HFFc6 (cell line): ENCODE data around the gene NCOA3. TPM values are rescaled to one million over a fixed set of nuclear protein-coding genes. Genes with fewer than 3 reads are reported as not detected.
"Not testable (repeated sequence)": the region's sequence is repeated elsewhere in the genome, so short reads cannot be mapped to it uniquely, and the experiment has no call there.

ENCODE experiments used
- DNase-seq: peaks from one replicate; pipeline ENCODE4 v3.0.0-alpha.2; 2018
- H3K27ac Mint-ChIP-seq: 2 replicates; pipeline ENCODE4 v1.8.0; 2020; ENCODE audit warnings: mild to moderate bottlenecking, mixed read lengths
- H3K27me3 Mint-ChIP-seq: 2 replicates; pipeline ENCODE4 v1.8.0; 2021; ENCODE audit warnings: mild to moderate bottlenecking, moderate library complexity, mixed read lengths; ENCODE audit not compliant: insufficient read depth
- H3K36me3 Mint-ChIP-seq: 2 replicates; pipeline ENCODE4 v1.8.0; 2021; ENCODE audit warnings: low read depth, mixed read lengths
- H3K4me1 Mint-ChIP-seq: 2 replicates; pipeline ENCODE4 v1.8.0; 2020; ENCODE audit warnings: low read depth, mixed read lengths
- H3K4me3 Mint-ChIP-seq: 2 replicates; pipeline ENCODE4 v1.8.0; 2020; ENCODE audit warnings: mild to moderate bottlenecking, moderate library complexity, mixed read lengths
- H3K9me3 Mint-ChIP-seq: 2 replicates; pipeline ENCODE4 v1.8.0; 2020; ENCODE audit warnings: mild to moderate bottlenecking, mixed read lengths
- total RNA-seq, 6 experiments: library from RNA; stranded (reverse); fragmentation: NEBNext Ultra II Directional; extraction: Animal tissue kit (Norgen Biotek cat#: 25700); gene quantifications; 2 replicates in 1 of 6; 3 replicates in 5 of 6; pipeline ENCODE4 v1.2.3, GENCODE V29; 2021
- TF ChIP-seq, protein P1 (sequence below): fragments of 200-600 bp; sonication (generic); IDR thresholded peaks from 2 replicates; pipeline ENCODE4 v1.5.0; 2021; ENCODE audit warnings: antibody characterized with exemption, mild to moderate bottlenecking

Gene NCOA3
- total RNA-seq, 6 experiments from 2014 or later = 28.6 to 40.9 (median 32.7) TPM

GRCh38 chr20:47455133-47456040, 46.3 kb upstream of the NCOA3 start:
- H3K27me3 Mint-ChIP-seq = no peaks in the 10 kb centered on the region; the same call in 1 of the 2 replicates
- DNase-seq = no peak
- H3K4me1 Mint-ChIP-seq = peaks cover 37% of the 10 kb centered on the region
- 0 out of 2 replicates have a peak overlapping the region, but pooled peaks have one; percentile 7 for H3K27ac Mint-ChIP-seq
- H3K36me3 Mint-ChIP-seq = peaks cover 11% of the 10 kb centered on the region
- peaks cover 13% of the 10 kb centered on the region for H3K9me3 Mint-ChIP-seq
- no peak overlapping the region for H3K4me3 Mint-ChIP-seq
- TF ChIP-seq, protein P1, sequence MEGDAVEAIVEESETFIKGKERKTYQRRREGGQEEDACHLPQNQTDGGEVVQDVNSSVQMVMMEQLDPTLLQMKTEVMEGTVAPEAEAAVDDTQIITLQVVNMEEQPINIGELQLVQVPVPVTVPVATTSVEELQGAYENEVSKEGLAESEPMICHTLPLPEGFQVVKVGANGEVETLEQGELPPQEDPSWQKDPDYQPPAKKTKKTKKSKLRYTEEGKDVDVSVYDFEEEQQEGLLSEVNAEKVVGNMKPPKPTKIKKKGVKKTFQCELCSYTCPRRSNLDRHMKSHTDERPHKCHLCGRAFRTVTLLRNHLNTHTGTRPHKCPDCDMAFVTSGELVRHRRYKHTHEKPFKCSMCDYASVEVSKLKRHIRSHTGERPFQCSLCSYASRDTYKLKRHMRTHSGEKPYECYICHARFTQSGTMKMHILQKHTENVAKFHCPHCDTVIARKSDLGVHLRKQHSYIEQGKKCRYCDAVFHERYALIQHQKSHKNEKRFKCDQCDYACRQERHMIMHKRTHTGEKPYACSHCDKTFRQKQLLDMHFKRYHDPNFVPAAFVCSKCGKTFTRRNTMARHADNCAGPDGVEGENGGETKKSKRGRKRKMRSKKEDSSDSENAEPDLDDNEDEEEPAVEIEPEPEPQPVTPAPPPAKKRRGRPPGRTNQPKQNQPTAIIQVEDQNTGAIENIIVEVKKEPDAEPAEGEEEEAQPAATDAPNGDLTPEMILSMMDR = no peak

- no peak for DNase-seq
- H3K36me3 Mint-ChIP-seq = peaks cover 11% of the 10 kb centered on the region
- no peak overlapping the region for H3K27ac Mint-ChIP-seq
- H3K27me3 Mint-ChIP-seq = no peaks in the 10 kb centered on the region; the same call in 1 of the 2 replicates
- H3K4me3 Mint-ChIP-seq = no peak overlapping the region
- H3K9me3 Mint-ChIP-seq = peaks cover 13% of the 10 kb centered on the region
- TF ChIP-seq, protein P1 = no peak
- peaks cover 37% of the 10 kb centered on the region for H3K4me1 Mint-ChIP-seq
Observed at GRCh38 chr20:47456041-47456537, 45.6 kb upstream of the NCOA3 start.

DNA sequence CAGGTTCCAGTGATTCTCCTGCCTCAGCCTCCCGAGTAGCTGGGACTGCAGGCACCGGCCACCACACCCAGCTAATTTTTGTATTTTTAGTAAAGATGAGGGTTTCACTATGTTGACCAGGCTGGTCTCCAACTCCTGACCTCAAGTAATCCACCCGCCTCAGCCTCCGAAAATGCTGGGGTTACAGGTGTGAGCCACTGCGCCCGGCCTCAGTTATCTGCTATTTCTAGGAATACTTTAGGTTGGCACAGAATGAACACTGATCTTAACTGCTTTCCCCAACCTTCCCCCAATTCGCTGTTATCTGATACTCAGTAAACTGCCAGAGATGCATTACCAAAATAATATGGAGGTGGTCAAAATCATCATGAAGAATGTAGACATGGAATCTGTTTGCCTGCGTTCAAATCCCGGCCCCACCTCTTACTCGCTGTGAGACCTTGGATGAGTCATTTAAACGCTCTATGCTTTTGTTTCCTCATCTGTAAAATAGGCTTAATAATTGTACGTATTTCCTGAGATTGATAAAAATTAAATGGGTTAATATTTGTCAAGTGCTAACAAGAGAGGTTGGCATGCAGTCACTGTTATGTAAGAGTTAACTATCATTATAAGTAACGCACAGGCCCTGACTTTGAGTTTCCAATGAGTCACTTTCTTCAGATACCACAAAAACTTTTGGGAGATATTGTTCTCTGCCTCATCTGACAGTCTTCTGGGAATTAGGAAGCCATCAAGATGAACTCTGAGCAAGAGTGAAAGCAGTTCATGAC, 44.5 kb upstream of the NCOA3 start:
- Mint-ChIP-seq H3K9me3 (peaks cover 13% of the 10 kb centered on the region), H3K27ac (peak overlapping the region; percentile 53), H3K27me3 (no peaks in the 10 kb centered on the region; the same call in 1 of the 2 replicates), H3K36me3 (peaks cover 11% of the 10 kb centered on the region), H3K4me3 (no peak overlapping the region), H3K4me1 (peaks cover 37% of the 10 kb centered on the region)
- TF ChIP-seq, protein P1 = no peak
- DNase-seq = peak; percentile 68

DNA sequence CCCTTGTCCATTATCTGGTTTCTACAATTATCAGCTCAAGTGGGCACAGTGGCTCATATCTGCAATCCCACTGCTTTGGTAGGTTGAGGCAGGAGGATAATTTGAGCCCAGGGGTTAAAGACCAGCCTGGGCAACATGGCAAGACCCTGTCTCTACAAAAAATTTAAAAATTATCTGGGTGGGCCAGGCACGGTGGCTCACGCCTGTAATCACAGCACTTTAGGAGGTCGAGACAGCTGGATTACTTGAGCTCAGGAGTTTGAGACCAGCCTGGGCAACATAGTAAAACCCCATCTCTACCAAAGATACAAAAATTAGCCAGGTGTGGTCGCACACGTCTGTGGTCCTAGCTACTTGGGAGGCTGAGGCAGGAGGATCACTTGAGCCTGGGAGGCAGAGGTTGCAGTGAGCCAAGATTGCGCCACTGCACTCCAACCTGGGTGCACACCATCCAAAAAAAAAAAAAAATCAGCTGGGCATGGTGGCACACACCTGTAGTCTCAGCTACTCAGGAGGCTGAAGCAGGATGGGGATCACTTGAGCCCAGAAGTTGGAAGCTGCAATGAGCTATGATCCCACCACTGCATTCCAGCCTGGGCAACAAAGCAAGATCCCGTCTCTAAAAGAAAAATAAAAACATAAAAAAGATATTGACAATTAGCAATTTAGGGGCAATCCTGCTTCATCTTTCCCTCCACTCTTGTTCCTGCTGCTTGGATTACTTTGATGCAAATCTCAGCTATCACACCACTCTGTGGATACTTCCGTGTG, 43.2 kb upstream of the NCOA3 start:
- not testable (repeated sequence) for H3K27me3 Mint-ChIP-seq, DNase-seq, H3K4me3 Mint-ChIP-seq, H3K9me3 Mint-ChIP-seq, H3K27ac Mint-ChIP-seq, H3K36me3 Mint-ChIP-seq
- H3K4me1 Mint-ChIP-seq = peaks cover 29% of the 10 kb centered on the region

- H3K4me3 Mint-ChIP-seq = no peak overlapping the region
- H3K36me3 Mint-ChIP-seq = peaks cover 3% of the 10 kb centered on the region; the same call in 1 of the 2 replicates
- H3K27ac Mint-ChIP-seq = no peak overlapping the region
Observed at GRCh38 chr20:47459344-47460073, 42.2 kb upstream of the NCOA3 start.

DNA sequence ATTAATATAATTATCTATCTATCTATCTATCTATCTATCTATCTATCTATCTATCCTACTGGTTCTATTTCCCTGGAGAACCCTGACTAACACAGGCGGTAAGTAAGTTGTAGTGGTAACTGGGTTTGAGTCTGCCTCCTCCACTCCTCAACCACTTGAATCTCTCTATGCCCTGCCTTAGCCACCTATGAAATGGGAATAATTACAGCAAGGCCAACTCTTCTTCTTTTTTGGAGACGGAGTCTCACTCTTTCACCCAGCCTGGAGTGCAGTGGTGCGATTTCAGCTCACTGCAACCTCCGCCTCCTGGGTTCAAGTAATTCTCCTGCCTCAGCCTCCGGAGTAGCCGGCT, 41.0 kb upstream of the NCOA3 start:
- DNase-seq = not testable (repeated sequence)

More at GRCh38 chr20:47459344-47460073, 42.2 kb upstream of the NCOA3 start:
- TF ChIP-seq, protein P1 = no peak
- no peak for DNase-seq
- H3K9me3 Mint-ChIP-seq = peaks cover 2% of the 10 kb centered on the region; the same call in 1 of the 2 replicates
- H3K4me1 Mint-ChIP-seq = peaks cover 32% of the 10 kb centered on the region
- peaks cover 1% of the 10 kb centered on the region; the same call in 1 of the 2 replicates for H3K27me3 Mint-ChIP-seq

More for the DNA sequence above, 41.0 kb upstream of the NCOA3 start:
- H3K27ac Mint-ChIP-seq, H3K4me3 Mint-ChIP-seq, H3K27me3 Mint-ChIP-seq, H3K9me3 Mint-ChIP-seq, H3K36me3 Mint-ChIP-seq: not testable (repeated sequence)
- H3K4me1 Mint-ChIP-seq = peaks cover 36% of the 10 kb centered on the region
